HG03097 (cell line): ENCODE data around the gene IDNK.
"Not testable (repeated sequence)": the region's sequence is repeated elsewhere in the genome, so short reads cannot be mapped to it uniquely, and the experiment has no call there.

Experiments
- ATAC-seq: cut with Tn5 transposase; IDR thresholded peaks from one replicate; pipeline ENCODE4 v1.9.1; 2021; ENCODE audit not compliant: unreplicated experiment, low FRiP score

The IDNK gene

GRCh38 chr9:83622939-83623678, at the start of gene IDNK:
TSS of gene IDNK (plus strand) at chr9:83623143. CDS start at chr9:83623172, 29 bp downstream.
- ATAC-seq = peak; percentile 71

GRCh38 chr9:83574482-83574881, 48.5 kb upstream of the IDNK start:
- no peak for ATAC-seq

DNA sequence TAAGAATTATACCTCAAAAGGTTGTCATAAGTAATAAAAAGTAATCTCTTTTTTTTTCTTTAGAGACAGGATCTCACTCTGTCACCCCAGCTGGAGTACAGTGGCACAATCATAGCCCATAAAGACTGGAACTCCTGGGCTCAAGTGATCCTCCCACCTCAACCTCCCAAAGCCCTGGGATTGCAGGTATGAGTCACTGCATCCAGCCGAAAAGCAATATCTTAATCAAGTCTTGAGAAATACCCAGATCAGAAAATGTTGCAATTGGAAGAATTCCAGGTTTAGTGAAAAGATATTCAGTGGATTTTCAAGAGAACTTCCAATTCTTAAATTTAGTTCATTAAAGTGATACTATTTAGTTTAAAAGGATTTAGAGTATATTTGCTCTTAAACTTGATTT, 40.9 kb upstream of the IDNK start:
- ATAC-seq = no peak

DNA sequence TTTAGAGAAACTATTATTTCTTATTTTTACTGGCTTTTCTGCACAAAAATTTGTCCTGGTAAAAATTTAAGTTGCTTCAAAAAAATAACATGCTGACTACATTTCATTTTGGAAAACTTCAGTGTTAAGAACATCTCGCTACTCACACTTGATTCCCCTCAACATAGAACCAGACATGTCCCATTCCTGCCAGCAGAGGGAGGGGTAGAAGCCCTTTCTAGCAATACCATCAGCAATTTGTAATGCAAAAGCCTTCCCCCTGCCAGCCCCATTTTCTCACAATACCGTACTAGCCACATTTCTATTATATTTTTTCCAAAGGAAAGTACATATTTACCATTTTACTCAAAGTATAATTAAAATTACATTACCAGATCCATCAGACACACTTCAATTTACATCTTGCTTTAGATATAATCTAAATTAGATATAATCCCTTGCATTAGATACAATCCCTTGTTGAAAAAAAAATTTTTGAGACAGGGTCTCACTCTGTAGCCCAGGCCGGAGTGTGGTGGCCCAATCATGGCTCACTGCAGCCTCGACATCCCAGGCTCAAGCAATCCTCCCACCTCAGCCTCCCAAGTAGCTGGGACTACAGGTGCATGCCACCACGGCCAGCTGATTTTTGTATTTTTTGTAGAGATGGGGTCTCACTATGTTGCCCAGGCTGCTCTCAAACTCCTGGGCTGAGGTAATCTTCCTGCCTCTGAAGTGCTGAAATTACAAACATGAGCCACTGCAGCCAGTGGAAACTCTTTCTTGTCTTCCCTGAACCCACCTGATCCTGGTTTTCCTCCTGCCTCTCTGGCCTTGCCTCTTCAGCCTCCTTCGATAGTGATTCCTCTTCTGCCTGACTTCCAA, 39.6 kb upstream of the IDNK start:
- no peak for ATAC-seq

DNA sequence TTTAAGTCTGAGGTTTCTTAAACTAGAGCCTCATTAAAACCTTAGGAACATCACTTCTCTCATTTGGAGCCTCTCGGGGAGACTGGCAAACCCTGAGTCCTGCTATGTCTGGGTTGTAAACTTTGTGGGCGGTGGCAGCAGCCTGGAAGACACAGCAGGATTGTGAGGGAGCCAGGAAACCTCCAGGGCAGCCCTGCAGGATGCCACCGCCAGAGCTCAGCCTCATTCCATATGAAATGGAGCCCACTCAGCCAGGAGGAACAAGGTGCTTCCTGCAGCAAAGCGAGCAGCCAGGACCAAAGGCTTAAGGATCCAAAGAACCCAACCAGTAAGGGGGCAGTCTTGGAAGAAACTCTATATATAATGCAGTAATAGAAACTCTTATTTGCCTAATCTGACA, 37.9 kb upstream of the IDNK start:
- ATAC-seq = no peak

DNA sequence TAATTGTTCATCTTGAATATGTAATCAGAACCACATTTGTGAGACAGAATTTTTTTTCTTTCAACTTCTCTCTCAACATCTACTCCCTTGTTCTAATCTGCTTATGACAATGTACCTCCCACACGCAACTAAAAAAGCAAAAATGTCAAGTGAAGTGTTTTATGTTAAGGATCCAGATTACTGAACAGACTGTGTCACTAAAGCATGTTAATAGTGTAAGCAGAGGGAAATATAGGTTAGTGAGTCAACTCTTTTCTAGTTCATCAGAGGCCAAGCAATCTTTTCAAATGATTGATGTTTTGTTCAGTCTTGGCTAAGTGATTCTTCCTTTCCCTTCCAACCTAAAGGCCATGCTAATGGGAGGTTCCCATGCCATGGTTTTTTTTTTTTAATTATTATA, 34.7 kb upstream of the IDNK start:
- ATAC-seq = no peak

DNA sequence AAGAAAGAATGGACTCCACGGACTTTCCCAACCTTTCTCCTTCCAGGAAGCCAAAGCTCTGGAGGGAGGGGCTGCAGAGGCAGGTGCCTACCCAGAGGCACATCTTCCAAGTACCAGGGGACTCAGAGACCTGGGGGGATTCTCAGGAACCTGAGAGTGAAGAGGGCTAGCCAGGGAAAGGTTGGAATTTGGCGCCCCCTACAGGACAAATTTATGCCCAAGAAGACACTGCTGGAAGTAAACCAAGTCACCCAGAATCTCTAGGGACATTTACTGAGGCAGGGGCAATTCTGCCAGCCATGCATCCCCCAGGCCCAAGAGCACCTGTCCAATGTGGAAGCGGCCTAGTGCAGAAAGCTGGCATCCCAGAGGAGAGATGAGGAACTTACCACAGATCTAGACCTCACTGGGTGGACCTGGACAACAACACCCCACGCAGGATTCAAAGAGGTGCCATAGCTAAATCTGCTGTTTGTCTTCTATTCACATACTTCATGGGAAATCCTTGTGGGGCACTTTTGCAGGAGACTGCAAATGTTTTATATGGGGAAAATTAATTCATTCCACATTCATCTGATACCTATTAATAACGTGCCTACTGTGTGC, 25.9 kb upstream of the IDNK start:
- no peak for ATAC-seq

GRCh38 chr9:83598487-83598886, 24.5 kb upstream of the IDNK start:
- no peak for ATAC-seq

- no peak for ATAC-seq
Observed at GRCh38 chr9:83599071-83599470, 23.9 kb upstream of the IDNK start.

DNA sequence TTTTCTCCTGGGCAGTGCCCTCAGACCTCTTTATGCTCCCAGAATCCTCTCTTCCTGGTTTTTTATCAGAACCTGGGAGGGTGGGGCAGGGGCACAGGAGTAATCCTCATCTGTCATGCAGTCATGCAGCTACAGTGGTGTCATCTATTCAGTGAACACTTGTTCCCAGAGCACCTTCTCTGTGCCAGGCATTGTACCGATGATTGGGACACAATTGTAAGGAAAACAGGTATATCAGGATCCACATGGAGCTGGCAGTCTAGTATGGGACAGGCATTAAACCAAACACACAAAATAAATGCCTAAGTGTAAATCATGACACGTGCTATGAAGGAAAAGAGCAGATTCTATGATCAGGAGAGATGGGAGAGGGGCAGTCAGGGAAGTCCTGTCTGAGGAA, 21.5 kb upstream of the IDNK start:
- no peak for ATAC-seq

DNA sequence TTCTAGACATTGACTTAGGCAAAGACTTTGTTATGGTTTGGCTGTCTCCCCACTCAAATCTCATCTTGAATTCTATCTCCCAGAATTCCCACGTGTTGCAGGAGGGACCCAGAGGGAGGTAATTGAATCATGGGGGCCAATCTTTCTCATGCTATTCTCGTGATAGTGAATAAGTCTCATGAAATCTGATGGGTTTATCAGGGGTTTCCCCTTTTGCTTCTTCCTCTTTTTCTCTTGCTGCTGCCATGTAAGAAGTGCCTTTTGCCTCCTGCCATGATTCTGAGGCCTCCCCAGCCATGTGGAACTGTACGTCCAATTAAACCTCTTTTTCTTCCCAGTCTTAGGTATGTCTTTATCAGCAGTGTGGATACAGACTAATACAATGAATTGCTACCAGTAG, 15.3 kb upstream of the IDNK start:
- not testable (repeated sequence) for ATAC-seq

GRCh38 chr9:83613298-83613697, 9.6 kb upstream of the IDNK start:
- ATAC-seq = not testable (repeated sequence)

DNA sequence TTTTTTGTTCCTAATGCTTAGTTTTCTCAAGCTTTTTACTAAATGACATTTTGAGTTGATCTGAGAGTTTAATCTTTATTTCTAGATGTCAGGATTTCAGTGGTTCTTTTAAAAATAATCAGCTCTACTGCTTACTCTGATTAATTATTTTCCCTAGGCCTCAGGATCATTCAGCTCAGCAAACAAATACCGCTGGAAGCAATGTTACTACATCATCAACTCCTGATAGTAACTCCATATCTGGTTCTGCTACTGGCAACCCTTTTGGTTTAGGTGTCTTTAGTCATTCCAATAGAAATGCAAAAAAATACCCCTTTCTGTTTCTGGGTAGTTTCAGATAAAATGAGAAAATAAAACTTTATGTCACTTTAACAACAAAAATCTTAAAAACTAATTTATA, 5.6 kb upstream of the IDNK start:
- ATAC-seq = no peak

- ATAC-seq = no peak
Observed at GRCh38 chr9:83620841-83621636, 1.9 kb upstream of the IDNK start.

DNA sequence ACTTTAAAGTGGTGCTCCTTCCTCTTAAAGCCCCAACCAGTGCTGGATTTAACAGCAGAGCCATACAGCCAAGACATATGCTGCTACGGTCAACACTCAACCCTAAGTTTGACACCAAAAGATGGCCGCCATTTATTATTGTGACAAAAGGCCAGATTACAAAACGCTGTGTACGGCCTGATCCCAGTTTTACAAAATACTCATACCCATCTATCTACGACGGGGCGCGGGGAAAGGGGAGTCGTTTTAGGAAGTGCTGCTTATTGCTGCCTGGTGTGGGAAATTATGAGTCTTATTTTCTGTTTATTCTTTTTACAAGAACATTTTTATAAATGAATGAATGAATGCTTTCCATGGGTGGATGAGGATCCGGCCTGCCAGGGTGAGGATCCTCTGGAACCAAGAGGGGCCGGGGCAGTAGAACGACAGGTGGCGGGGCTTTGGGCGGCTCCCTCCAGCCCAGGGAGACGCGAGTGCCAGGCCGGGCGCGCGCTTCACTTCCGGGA, 457 bp upstream of the IDNK start:
- ATAC-seq = peak; percentile 39

- ATAC-seq = peak; percentile 24
Observed at GRCh38 chr9:83623679-83624076, 735 bp downstream of the IDNK start.

DNA sequence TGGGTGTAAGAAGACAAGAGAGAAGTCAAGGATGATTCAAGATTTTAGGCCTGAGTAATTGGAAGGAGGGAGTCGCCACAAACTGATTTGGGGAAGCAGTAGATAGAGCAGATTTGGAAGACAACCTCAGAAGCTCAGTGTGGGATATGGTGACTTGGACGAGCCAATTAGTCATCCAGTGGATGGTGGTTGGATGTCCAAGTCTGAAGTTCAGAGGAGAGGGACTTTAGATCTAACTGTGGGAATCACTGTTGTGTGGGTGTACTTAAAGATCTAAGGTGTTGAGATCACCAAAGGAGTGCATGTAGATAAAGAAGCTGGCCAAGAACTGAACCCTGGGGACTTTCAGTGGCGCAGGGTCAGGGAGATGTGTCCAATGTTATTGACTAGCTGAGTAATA, 2.2 kb downstream of the IDNK start:
- no peak for ATAC-seq

GRCh38 chr9:83628540-83628939, 5.6 kb downstream of the IDNK start:
- no peak for ATAC-seq

GRCh38 chr9:83629433-83630104, 6.6 kb downstream of the IDNK start:
- ATAC-seq = no peak

DNA sequence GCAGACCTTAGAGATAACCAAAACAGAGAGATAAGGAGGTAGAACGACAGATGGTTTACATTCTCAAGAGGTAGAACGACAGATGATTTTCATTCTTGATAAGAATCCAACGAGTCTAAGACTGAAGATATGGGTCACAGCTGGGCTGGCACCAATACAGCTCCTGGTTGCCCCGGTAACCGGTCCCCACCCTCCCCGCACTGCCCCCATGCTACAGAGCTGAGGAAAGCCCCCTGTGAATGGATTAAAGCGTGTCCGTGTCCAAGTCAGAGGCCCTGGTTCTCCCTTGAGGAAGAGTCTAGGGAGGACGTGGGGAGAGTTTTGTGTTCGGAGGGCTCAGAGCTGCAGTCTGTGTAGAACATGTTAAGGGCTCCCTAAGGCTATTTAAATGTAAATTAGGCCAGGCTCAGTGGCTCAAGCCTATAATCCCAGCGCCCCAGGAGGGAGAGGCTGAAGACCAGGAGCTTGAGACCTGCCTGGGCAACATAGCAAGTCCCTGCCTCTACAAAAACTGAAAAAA, 8.1 kb downstream of the IDNK start:
- no peak for ATAC-seq
